SK-N-SH treated with all-trans-retinoic acid at 6 μM for 48 hours (cell line): ENCODE results near the gene HAPSTR1.

Source experiments
- ATAC-seq: fragments of 200-7000 bp; cut with Tn5 transposase; 3 replicates; pipeline ENCODE4 v1.9.1; 2020; ENCODE audit warnings: mild to moderate bottlenecking, moderate library complexity
- ARNTL ChIP-seq: fragments of 450-650 bp; formaldehyde crosslinking; IDR thresholded peaks from 2 replicates; pipeline ENCODE4 v1.5.0; 2020; ENCODE audit warnings: low read depth, mild to moderate bottlenecking, moderate library complexity, borderline replicate concordance
- CREB5 ChIP-seq: fragments of 250-450 bp; sonication (Bioruptor Pico); IDR thresholded peaks from 2 replicates; pipeline ENCODE4 v1.5.1; 2020; ENCODE audit warnings: low read depth, mild to moderate bottlenecking, moderate library complexity
- CSRNP3 ChIP-seq: fragments of 250-450 bp; sonication (Bioruptor Pico); IDR thresholded peaks from 2 replicates; pipeline ENCODE4 v1.5.1; 2021; ENCODE audit warnings: mild to moderate bottlenecking, moderate library complexity
- GLIS3 ChIP-seq: fragments of 250-450 bp; sonication (Bioruptor Pico); IDR thresholded peaks from 2 replicates; pipeline ENCODE4 v1.5.0; 2020; ENCODE audit warnings: mild to moderate bottlenecking, moderate library complexity
- PATZ1 ChIP-seq: fragments of 250-450 bp; sonication (Bioruptor Pico); IDR thresholded peaks from 2 replicates; pipeline ENCODE4 v1.8.0; 2020; ENCODE audit warnings: mild to moderate bottlenecking, moderate library complexity, borderline replicate concordance
- POU6F1 ChIP-seq: fragments of 250-450 bp; sonication (Bioruptor Pico); IDR thresholded peaks from 2 replicates; pipeline ENCODE4 v1.8.0; 2021; ENCODE audit warnings: low read depth, mild to moderate bottlenecking, moderate library complexity, borderline replicate concordance
- PPARA ChIP-seq: fragments of 250-450 bp; sonication (Bioruptor Pico); IDR thresholded peaks from 2 replicates; pipeline ENCODE4 v1.5.0; 2020; ENCODE audit warnings: mild to moderate bottlenecking, borderline replicate concordance
- RARB ChIP-seq: fragments of 250-450 bp; sonication (Bioruptor Pico); IDR thresholded peaks from 2 replicates; pipeline ENCODE4 v1.8.0; 2021; ENCODE audit warnings: mild to moderate bottlenecking, moderate library complexity
- SNAI2 ChIP-seq: fragments of 250-450 bp; sonication (Bioruptor Pico); IDR thresholded peaks from 2 replicates; pipeline ENCODE4 v1.5.0; 2020; ENCODE audit warnings: mild to moderate bottlenecking, moderate library complexity
- TCF4 ChIP-seq: fragments of 250-450 bp; sonication (Bioruptor Pico); IDR thresholded peaks from 2 replicates; pipeline ENCODE4 v1.8.0; 2021; ENCODE audit warnings: mild to moderate bottlenecking, moderate library complexity, borderline replicate concordance
- TOX ChIP-seq: fragments of 250-450 bp; sonication (Bioruptor Pico); IDR thresholded peaks from 2 replicates; pipeline ENCODE4 v1.8.0; 2021; ENCODE audit warnings: mild to moderate bottlenecking, moderate library complexity, borderline replicate concordance
- ZC3H10 ChIP-seq: fragments of 250-450 bp; sonication (Bioruptor Pico); IDR thresholded peaks from 2 replicates; pipeline ENCODE4 v1.5.1; 2021; ENCODE audit warnings: mild to moderate bottlenecking, moderate library complexity
- ZFP3 ChIP-seq: fragments of 250-450 bp; sonication (Bioruptor Pico); IDR thresholded peaks from 2 replicates; pipeline ENCODE4 v1.5.0; 2020; ENCODE audit warnings: mild to moderate bottlenecking, moderate library complexity
- ZFP30 ChIP-seq: fragments of 450-650 bp; formaldehyde crosslinking; IDR thresholded peaks from 2 replicates; pipeline ENCODE4 v1.5.0; 2022; ENCODE audit warnings: mild to moderate bottlenecking, moderate library complexity
- ZNF565 ChIP-seq: fragments of 450-650 bp; formaldehyde crosslinking; conservative IDR thresholded peaks from 2 replicates; pipeline ENCODE4 v1.5.0; 2020; ENCODE audit warnings: low read depth, mild to moderate bottlenecking, moderate library complexity
- ZNF70 ChIP-seq: fragments of 450-650 bp; formaldehyde crosslinking; IDR thresholded peaks from 2 replicates; pipeline ENCODE4 v1.5.0; 2020; ENCODE audit warnings: mild to moderate bottlenecking, moderate library complexity
- ZNF8 ChIP-seq: fragments of 450-650 bp; formaldehyde crosslinking; IDR thresholded peaks from 2 replicates; pipeline ENCODE4 v1.5.0; 2020; ENCODE audit warnings: mild to moderate bottlenecking, moderate library complexity
- TF ChIP-seq, protein P1 (sequence below): fragments of 250-450 bp; sonication (Bioruptor Pico); IDR thresholded peaks from 2 replicates; pipeline ENCODE4 v1.5.0; 2020; ENCODE audit warnings: mild to moderate bottlenecking, moderate library complexity

Gene HAPSTR1

DNA sequence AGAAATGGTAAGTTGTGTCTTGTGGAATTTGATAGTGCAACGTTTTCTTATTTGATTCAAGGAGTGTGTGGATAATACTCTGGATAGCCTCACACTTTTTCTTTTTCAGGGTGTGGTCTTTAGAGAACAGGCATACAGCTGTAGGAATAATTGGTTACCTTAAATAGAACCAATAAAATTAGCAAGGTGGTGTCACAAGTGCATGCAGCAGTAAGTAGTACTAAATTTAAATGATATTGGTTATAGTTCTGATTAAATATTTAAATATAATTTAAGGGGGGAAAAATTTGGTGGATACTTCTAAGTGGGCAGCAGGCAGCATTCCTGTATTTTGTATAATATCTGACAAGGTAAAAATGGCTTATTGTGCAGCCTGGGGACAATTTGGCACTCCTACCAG is 3.7 kb downstream of the HAPSTR1 start:
- TF ChIP-seq PATZ1 (CRISPR knock-in tag) = no peak
- TF ChIP-seq CREB5 (CRISPR knock-in tag) = no peak
- TF ChIP-seq TCF4 (CRISPR knock-in tag) = no peak
- TF ChIP-seq ZNF70 (CRISPR knock-in tag) = no peak
- no peak for TF ChIP-seq PPARA (CRISPR knock-in tag)
- TF ChIP-seq GLIS3 (CRISPR knock-in tag) = no peak
- TF ChIP-seq ZFP3 (CRISPR knock-in tag) = no peak
- TF ChIP-seq ZNF565 = no peak
- TF ChIP-seq RARB (CRISPR knock-in tag) = no peak
- no peak for TF ChIP-seq POU6F1
- no peak for TF ChIP-seq ZFP30
- TF ChIP-seq ZC3H10 = no peak
- TF ChIP-seq SNAI2 (CRISPR knock-in tag) = no peak
- no peak for TF ChIP-seq TOX (CRISPR knock-in tag)
- TF ChIP-seq CSRNP3 = no peak
- TF ChIP-seq, protein P1, sequence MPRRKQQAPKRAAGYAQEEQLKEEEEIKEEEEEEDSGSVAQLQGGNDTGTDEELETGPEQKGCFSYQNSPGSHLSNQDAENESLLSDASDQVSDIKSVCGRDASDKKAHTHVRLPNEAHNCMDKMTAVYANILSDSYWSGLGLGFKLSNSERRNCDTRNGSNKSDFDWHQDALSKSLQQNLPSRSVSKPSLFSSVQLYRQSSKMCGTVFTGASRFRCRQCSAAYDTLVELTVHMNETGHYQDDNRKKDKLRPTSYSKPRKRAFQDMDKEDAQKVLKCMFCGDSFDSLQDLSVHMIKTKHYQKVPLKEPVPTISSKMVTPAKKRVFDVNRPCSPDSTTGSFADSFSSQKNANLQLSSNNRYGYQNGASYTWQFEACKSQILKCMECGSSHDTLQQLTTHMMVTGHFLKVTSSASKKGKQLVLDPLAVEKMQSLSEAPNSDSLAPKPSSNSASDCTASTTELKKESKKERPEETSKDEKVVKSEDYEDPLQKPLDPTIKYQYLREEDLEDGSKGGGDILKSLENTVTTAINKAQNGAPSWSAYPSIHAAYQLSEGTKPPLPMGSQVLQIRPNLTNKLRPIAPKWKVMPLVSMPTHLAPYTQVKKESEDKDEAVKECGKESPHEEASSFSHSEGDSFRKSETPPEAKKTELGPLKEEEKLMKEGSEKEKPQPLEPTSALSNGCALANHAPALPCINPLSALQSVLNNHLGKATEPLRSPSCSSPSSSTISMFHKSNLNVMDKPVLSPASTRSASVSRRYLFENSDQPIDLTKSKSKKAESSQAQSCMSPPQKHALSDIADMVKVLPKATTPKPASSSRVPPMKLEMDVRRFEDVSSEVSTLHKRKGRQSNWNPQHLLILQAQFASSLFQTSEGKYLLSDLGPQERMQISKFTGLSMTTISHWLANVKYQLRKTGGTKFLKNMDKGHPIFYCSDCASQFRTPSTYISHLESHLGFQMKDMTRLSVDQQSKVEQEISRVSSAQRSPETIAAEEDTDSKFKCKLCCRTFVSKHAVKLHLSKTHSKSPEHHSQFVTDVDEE = no peak
- ATAC-seq = no peak

GRCh38 chr16:9095656-9096397 is 4.4 kb downstream of the HAPSTR1 start:
- ATAC-seq = no peak
- TF ChIP-seq ZC3H10 (no peak), TCF4 (CRISPR knock-in tag) (no peak), POU6F1 (no peak), PATZ1 (CRISPR knock-in tag) (no peak), ZNF8 (no peak), ARNTL (CRISPR knock-in tag) (no peak)
- TF ChIP-seq, all 23 proteins: peak for 0
